GM19328 (cell line): ENCODE data around the gene HNF1B.

ENCODE experiments used
- ATAC-seq: cut with Tn5 transposase; IDR thresholded peaks from one replicate; pipeline ENCODE4 v1.9.1; 2021; ENCODE audit warnings: mild to moderate bottlenecking, moderate library complexity; ENCODE audit not compliant: unreplicated experiment

HNF1B gene

GRCh38 chr17:37674511-37674910, 70.3 kb downstream of the HNF1B start:
- no peak for ATAC-seq

- ATAC-seq, result no peak
Observed at GRCh38 chr17:37673386-37673785, 71.5 kb downstream of the HNF1B start.

GRCh38 chr17:37672548-37673078, 72.2 kb downstream of the HNF1B start:
- ATAC-seq, result no peak

- no peak for ATAC-seq
Observed at GRCh38 chr17:37671824-37672547, 72.9 kb downstream of the HNF1B start.

- ATAC-seq, result no peak
Observed at GRCh38 chr17:37671028-37671823, 73.6 kb downstream of the HNF1B start.

GRCh38 chr17:37667039-37667438, 77.8 kb downstream of the HNF1B start:
- ATAC-seq, result no peak

GRCh38 chr17:37664214-37664613, 80.6 kb downstream of the HNF1B start:
- ATAC-seq, result no peak

GRCh38 chr17:37662353-37662752, 82.5 kb downstream of the HNF1B start:
- no peak for ATAC-seq

- no peak for ATAC-seq
Observed at GRCh38 chr17:37661400-37662014, 83.4 kb downstream of the HNF1B start.

- ATAC-seq, result no peak
Observed at GRCh38 chr17:37659925-37660324, 84.9 kb downstream of the HNF1B start.

- ATAC-seq, result no peak
Observed at GRCh38 chr17:37657202-37657601, 87.7 kb downstream of the HNF1B start.

- no peak for ATAC-seq
Observed at GRCh38 chr17:37651849-37652248, 93.0 kb downstream of the HNF1B start.

- ATAC-seq, result no peak
Observed at GRCh38 chr17:37650419-37651003, 94.3 kb downstream of the HNF1B start.

- no peak for ATAC-seq
Observed at GRCh38 chr17:37648555-37648954, 96.3 kb downstream of the HNF1B start.

- ATAC-seq, result no peak
Observed at GRCh38 chr17:37647856-37648255, 97.0 kb downstream of the HNF1B start.

- no peak for ATAC-seq
Observed at GRCh38 chr17:37643869-37644268, 101.0 kb downstream of the HNF1B start.

- peak; percentile 64 for ATAC-seq
Observed at GRCh38 chr17:37643118-37643766, 101.6 kb downstream of the HNF1B start, which contains the start of gene DDX52. TSS of gene DDX52 (minus strand) at chr17:37643446. CDS start at chr17:37643420, 26 bp downstream.

- ATAC-seq, result no peak
Observed at GRCh38 chr17:37642681-37643080, 102.2 kb downstream of the HNF1B start.

- ATAC-seq, result no peak
Observed at GRCh38 chr17:37640015-37640414, 104.8 kb downstream of the HNF1B start.

GRCh38 chr17:37637956-37638355, 106.9 kb downstream of the HNF1B start:
- no peak for ATAC-seq
